Measurements from ENCODE around the gene FNDC10.
"Not testable (repeated sequence)": the region's sequence is repeated elsewhere in the genome, so short reads cannot be mapped to it uniquely, and the experiment has no call there.

Gene FNDC10

DNA sequence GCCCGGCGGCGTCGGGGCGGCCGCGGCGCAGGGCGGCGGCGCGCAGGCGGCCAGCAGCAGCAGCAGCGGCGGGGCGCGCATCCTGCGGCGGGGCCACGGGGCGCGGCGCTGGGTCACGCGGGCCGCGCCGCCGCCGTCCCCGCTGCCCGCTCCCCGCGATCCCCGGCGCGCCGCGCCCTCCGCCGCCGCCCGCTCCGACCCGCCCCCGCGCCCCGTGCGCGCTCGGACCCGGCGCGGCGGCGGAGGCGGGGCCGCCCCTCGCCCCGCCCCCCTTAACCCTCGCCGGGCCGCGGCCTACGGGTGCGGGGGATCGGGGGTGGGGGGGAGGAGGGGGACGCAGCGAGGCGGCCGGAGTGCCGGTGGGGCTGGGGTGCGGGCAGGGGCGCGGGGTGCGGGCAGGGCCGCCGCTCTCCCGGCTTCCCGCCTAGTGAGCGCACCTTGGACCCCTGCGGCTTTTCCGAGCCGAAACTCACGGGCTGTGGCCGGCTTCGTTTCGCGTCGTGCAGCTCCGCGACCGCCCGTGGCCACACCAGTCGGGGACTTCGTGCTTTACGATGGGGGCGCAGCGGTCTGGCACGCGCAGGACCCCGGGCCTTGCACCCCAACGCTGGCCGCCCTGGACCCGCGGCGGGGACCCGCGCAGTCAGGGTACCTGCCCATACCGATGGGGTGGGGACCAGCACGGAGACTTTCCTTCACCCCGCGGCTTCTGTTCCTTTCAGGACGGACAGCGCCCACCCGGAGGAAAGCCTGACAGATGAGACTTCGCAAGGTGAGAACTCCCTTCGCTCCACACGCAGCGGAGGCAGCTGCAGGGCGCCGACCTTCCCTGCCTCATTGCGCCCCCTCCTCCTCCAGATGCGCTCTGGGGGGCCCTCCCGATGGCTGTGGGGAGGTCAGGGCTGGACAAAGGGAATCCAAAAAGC is at the start of gene FNDC10:
Gene FNDC10, minus strand, starts transcription at position 201 of the 926 bp plus-strand sequence. Its CDS starts 120 bp downstream, at position 81.
- peak; percentile 56 for DNase-seq

DNA sequence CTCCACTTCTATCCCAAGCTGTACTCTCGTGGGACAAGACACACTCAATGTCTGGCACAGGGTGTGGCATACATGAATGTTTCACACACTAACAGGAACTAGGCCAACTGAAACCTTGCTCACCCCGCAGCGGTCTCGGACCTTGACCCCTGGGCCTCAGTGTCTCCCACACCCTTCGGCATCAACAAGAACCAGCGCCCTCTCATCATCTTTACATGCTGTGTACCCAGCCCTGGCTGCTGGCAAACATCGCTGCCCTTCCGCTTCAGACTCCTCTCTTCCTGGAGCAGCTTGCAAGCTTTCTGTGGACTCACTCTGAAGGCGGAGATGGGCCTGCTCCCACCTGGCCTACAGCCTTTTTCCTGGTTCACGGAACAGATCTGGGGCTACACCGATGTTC is 48.3 kb upstream of the FNDC10 start:
- DNase-seq = peak; percentile 47

DNA sequence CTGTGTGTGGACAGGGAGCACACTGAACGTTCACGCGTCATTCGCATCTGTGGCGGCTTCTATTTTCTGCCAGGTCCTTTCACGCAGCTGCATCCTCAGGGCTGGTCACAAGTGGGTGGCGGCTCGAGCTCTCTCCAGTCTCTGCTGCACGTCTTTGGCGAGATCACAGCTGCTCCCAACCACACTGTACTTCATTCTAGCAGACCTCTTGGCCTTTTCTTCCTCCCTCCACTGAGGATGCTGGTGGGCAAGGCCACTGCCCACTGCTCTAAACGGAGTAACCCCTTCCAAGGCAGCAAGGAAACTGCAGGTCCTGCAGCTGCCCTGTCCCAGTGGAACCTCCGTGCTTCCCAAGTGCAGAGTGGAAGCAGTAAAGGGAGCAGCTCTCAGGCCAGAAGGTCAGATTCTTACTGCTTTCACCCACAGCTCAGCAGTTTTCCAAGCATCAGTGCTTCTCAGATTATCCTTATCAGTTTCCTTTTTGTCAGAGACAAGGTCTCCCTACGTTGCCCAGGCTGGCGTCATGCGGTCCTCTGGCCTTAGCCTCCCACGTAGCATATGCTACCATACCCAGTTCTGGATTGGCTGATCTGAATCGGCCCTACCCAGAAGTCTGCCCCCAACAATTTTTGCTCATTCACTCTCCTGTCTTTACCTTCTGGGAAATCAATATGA is 47.8 kb upstream of the FNDC10 start:
- DNase-seq = not testable (repeated sequence)

DNA sequence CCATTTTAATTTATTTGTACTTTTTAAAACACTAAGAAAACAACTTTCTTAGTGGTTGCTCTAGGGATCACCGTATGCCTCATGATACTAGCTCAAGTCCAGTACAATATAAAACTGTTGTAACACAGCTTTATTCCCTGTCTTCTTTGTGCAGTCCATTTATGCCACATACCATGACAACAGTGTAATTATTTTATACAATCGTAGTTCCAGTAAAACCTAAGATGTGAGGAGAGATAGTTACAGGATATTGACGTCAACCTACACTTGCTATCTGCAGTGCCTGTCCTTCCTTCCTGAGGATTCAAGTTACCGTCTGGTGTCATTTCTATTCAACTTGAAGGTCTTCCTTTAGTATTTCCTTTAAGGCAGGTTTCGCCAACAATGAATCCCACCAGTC is 46.4 kb upstream of the FNDC10 start:
- not testable (repeated sequence) for DNase-seq

DNA sequence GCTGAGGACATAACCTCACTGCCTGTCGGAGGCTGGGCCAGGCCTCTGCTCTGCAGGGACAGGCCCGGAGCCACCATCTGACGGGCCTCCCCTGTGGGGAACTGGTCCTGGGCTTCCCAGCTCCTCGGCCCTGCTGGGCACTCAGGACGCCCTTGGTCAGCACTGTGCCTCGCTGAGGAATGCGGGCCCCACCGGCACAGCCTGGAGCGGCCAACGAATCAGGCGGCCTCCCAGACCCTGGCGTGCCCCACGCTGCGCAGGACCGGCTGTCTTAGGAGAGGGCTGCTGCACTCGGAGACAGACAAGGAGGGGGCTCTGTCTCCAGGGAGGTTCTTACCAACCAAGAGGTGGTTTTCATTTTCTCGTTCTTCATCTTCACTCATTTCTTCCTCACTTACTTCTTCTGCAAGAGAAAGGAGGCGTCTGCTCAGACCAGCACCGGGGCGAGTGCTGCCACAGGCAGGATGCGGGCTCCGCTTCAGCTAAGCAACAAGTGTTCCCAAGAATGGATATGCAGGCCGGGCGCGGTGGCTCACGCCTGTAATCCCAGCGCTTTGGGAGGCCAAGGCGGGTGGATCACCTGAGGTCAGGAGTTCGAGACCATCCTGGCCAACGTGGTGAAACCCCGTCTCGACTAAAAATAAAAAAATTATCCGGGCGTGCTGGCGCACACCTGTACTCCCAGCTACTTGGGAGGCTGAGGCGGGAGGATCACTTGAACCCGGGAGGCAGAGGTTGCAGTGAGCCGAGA is 41.0 kb upstream of the FNDC10 start:
- not testable (repeated sequence) for DNase-seq

DNA sequence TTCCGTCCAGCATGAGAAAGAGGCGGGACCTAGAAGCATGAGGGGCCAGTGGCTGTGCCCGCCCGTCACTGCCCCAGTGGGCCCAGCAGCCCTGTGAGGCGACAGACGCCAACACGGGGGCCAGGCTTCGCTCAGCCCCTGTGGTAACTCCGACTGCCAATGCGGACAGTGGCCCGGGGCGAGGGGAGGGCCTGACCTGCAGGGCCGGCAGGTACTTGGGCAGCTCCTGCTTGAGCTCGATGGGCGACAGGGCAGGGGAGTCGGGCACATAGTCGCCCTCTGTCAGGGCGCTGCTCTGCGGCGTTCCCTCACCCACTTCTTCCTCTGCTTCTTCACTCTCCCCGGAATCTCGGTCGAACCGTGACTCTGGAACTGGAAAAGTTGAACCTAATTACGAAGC is 40.1 kb upstream of the FNDC10 start:
- DNase-seq = not testable (repeated sequence)

DNA sequence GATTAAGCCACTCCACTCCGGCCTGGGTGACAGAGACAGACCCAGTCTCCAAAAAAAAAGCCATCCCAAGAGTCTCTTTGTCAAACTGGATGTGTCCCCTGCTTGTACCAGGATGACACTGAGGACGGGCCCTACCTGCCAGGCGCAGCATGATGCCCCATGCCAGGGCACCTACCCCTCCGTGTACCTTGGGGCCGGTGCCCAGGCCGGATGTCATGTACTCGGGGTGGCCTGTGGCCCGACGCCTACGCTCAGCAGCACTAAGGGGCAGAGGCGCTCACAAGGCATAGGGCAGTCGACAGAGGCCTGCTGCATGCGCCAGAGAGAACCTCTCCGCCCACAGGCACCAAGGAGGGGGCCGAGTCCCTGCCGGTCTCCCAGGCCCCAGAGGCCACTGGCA is 39.4 kb upstream of the FNDC10 start:
- not testable (repeated sequence) for DNase-seq

DNA sequence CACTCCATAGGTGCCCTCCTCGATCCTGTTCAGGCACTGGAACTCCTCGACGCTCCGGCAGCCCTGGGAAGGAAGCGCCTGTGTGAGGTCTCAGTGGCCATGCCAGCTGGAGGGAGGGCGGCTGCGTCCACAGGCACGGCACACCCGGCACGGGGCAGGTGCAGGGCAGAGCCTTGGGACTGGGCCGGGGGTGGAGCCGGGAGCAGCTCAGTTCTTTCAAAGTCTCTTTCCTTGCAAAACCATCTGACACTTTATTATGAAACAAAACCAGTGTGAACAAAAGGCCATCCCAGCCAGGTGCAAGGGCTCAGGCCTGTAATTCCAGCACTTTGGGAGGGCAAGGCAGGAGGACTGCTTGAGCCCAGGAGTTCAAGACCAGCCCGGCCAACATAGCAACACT is 38.6 kb upstream of the FNDC10 start:
- DNase-seq = not testable (repeated sequence)

DNA sequence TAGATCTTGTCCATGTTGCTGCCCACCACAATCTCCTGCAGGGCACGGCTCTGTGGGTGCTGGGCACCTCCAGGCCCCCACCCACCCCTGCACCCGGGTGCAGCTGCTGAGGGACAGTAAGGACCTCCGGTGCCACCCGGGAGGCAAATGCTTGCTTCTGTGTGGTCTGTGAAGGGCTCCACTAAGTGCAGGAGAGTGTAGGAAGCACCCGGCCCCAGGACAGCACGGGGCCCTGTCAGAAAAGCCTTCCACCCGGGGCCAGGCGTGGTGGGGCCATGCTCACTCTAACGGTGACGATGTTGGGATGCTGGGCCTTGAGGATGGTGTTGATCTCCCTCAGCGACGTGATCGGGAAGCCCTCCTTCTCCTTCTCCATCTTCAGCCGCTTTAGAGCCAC is 37.5 kb upstream of the FNDC10 start:
- not testable (repeated sequence) for DNase-seq

DNA sequence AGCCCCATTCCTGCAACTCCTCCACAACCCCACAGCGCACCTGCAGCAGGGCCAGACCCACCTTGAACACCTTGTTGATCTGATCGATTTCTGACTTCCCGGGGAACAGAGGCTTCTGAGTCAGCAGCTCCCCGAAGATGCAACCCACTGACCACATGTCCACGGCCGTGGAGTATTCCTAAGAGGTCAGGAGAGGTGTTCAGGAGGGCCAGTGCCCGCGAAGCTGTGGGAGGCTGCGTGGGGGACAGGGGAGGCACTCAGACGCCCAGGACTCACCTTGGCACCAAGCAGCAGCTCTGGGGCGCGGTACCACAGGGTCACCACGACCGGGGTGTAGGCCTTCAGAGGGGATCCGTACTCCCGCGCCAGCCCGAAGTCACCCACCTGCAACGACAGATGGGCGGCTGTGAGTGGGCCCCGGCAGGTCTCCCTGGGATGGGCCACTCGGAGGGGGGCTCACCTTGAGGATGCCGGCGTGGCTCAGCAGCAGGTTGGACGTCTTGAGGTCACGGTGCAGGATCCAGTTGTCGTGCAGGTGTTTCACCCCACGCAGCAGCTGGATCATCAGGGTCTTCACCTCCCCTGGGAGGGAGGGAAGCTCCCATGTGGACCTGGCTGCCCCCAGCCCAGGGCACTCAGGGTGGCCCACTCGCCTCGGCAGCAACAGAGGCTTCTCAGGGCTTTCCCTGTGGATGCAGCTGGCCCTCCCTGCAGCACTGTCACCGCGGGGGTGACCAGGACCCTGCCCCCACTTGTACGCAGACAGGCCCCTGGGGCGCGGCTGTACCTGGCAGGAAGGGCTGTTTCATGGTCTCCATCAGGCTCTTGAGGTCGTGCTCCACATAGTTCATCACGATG is 36.9 kb upstream of the FNDC10 start:
- not testable (repeated sequence) for DNase-seq

DNA sequence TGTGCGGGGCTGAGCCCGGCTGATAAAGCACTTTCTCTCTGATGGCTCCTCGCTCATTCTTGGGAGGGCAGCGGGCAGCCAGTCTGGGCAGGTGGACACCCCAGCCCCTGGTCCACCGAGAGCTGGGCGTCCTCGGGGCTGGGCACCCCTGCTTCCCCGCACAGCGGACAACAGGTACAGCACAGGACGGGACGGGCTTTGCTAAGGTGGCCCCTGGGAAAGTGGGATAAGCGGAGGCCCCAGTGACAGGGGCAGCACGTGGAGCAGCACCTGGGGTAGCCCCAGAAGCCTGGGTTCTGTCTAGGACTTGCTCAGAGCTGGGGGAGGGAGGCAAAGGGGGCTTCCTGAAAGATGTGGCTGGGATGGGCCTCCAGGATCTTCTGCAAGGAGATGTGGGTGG is 34.7 kb upstream of the FNDC10 start:
- DNase-seq = peak; percentile 58

DNA sequence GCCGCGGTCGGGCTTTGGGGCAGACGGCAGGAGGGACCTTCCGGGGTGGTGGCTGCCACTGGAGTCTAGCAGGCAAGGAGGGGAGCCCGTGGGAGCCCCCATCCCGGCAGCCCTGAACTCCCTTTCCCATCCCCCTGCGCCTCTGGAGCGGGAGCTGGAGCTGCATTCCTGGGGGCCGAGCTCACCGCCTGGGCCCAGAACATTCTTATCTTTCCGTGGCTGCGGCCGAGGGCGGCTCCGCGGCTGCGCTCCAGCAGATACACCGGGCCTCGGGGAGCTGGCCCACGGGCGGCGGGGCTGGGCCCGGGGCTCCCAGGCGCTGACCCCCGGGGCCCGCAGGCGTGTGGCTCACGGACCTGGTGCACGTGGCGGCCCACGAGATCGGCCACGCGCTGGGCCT is 33.5 kb upstream of the FNDC10 start:
- DNase-seq = not testable (repeated sequence)

DNA sequence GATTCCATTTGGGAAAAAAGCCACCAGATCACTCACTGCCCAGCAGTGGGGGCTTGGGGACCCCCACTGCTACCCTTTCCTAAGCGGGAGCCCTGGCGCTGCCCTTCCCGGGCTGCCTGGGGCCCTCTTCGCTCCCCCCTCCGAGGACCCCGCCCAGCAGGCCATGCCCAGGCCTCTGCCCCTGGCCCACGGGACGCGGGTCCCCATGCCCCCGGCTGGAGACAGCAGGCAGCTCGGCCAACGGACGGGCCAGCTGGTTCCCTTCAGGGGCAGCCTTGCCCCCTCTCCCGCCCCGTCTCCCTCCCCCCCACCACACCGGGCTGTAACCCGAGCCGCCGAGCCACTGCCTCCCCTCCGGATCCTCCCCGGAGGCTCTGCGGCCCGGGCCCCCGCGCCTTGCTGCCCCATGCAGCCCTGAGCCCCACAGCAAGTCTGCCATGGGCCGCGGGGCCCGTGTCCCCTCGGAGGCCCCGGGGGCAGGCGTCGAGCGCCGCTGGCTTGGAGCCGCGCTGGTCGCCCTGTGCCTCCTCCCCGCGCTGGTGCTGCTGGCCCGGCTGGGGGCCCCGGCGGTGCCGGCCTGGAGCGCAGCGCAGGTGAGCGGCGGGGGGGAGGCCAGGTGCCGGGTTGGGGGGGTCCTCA is 32.0 kb upstream of the FNDC10 start, which contains the start of gene MMP23B:
Gene MMP23B, plus strand, starts transcription at position 392 of the 639 bp plus-strand sequence. Its CDS starts 46 bp downstream, at position 438.
- peak; percentile 57 for DNase-seq

DNA sequence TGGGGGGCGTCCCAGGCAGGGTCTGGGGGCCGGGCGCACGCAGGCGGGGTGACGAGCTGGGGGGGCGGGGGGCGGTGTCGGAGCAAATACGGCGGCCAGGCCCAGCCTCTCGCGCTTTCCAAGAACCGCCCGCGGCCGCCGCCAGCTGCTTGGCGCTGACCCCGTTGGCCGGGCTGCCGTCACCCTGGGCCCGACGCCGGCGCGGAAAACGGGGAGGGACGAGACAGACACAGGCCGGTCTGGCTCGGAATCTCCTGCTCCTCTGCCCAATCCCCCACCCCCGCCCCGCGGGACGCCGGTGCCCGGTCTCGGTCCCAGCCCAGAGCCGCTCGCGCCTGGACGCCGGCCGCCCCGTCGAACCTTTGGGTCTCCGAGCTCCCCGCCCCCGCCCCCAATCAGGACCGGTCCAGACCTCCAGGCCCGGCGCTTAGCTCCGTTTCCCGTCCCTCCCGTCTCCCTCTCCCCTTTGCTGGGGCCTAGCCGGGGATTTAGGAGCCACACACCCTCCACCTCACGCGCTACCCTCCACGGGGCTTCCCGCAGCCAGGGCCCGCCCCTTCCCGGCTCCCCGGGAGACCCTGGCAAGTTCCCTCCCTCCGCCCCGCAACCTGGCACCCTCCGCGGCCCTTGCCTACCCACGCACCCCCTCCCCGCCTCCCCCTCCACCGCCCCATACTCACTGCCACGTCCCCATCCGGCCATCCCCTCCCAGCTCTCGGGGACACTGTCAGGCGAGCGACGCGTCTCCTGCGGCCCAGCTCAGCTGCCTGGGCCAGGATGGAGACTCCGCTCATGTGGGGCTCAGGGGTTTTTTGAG is 31.2 kb upstream of the FNDC10 start:
- peak; percentile 69 for DNase-seq

DNA sequence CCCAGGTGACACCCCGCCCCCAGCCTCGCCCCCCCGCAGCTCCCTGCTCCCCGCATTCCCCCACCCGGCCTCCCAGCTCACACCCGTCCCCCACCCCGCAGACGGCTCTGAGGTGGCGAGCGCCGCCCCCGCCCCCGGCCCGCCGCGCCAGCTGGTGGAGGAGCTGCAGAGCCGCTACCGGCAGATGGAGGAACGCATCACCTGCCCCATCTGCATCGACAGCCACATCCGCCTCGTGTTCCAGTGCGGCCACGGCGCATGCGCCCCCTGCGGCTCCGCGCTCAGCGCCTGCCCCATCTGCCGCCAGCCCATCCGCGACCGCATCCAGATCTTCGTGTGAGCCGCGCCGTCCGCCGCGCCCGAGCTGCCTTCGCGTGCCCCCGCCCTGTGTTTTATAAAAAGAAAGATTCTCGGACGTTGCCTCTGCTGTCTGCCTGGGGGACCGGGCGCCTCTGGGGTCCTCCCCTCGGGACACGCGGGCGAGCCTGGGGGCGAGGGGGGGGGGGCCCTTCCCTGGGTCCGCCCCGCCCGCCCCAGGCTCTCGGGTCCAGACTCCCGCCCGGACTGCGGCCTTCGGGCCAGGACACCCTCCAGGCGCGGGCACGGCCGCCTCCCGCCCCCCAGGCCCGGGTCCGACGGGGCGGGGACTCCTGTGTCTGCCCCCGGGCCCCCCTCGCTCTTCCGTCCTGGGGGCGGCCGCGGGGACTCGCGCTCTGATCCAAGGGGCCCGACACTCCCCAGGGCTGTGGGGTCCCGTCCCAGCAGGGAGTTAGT is 30.4 kb upstream of the FNDC10 start:
- peak; percentile 94 for DNase-seq

DNA sequence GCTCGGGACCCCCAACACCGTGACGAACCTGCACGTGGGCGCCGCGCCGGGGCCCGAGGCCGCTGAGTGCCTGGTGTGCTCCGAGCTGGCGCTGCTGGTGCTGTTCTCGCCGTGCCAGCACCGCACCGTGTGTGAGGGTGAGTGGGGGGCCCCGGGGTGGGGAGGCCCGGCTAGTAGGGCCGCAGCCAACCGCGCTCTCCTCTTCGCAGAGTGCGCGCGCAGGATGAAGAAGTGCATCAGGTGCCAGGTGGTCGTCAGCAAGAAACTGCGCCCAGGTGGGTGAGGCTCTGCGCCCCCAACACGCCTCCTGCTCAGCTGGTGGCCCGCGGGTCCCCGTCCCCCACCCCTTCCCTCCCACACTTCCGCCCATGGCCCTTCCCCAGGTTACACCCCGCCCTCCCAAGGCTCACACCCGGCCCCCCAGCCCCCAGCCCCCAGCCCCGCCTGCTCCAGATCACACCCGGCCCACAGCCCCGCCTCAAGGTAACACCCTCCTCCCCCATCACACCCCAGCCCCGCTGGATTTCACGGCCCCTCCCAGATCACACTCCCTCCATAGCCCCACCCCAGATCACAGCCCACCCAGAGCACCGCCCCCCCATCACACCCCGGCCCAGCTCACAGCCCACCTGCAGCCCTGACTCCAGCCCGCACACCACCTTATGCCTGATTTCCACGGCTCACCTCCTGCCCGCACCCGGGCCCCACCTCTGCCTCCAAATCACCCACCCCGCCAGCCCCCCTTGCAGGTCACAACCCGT is 29.7 kb upstream of the FNDC10 start:
- peak; percentile 77 for DNase-seq

DNA sequence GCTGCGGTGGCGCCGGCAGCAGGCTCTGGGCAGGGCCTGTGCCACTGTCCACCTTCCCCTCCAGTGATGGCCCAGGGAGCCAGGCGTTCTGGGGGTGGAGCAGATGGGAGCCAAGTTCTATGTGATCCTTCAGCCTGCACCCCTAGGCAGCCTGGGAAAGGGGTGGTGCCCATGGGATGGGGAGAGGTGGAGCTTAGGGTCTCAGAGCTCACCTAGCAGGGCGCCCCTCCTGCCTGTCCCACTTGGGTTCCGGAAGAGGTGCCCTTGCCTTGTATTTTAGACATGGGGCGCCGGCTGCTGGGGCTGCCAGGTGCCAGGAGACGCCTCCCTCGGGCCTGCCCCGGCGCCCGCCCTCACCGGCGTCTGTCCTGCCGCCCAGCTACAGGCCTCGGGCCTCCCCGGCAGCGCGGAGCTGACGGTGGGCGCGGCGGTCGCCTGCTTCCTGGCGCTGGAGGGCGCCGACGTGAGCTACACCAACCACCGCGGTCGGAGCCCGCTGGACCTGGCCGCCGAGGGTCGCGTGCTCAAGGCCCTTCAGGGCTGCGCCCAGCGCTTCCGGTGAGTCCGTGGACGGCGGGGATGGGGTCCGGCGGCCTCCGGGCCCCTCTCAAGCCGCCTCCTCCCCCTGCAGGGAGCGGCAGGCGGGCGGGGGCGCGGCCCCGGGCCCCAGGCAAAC is 29.0 kb upstream of the FNDC10 start:
- peak; percentile 77 for DNase-seq

Data from activated CD8-positive, alpha-beta memory T cell treated with anti-CD3 and anti-CD28 coated beads, Interleukin-2, amount 50 U/mL, for 48 hours (primary cell).